Hepatocyte (in vitro differentiated cells): ENCODE results near the gene PTPRU.

ENCODE experiments used
- EZH2phosphoT487 ChIP-seq: fragments of 200-600 bp; sonication (generic); IDR thresholded peaks from one replicate; pipeline ENCODE4 v1.6.1; 2018; ENCODE audit warnings: antibody characterized with exemption, mild to moderate bottlenecking, low read depth, moderate library complexity; ENCODE audit not compliant: unreplicated experiment, severe bottlenecking
- TF ChIP-seq, protein P1 (sequence below): fragments of 200-600 bp; sonication (generic); IDR thresholded peaks from 2 replicates; pipeline ENCODE4 v1.5.1; 2016; ENCODE audit warnings: antibody characterized with exemption, mild to moderate bottlenecking; ENCODE audit not compliant: poor library complexity

GRCh38 chr1:29338908-29339575 lies 102.7 kb downstream of the PTPRU start:
- TF ChIP-seq, protein P1, sequence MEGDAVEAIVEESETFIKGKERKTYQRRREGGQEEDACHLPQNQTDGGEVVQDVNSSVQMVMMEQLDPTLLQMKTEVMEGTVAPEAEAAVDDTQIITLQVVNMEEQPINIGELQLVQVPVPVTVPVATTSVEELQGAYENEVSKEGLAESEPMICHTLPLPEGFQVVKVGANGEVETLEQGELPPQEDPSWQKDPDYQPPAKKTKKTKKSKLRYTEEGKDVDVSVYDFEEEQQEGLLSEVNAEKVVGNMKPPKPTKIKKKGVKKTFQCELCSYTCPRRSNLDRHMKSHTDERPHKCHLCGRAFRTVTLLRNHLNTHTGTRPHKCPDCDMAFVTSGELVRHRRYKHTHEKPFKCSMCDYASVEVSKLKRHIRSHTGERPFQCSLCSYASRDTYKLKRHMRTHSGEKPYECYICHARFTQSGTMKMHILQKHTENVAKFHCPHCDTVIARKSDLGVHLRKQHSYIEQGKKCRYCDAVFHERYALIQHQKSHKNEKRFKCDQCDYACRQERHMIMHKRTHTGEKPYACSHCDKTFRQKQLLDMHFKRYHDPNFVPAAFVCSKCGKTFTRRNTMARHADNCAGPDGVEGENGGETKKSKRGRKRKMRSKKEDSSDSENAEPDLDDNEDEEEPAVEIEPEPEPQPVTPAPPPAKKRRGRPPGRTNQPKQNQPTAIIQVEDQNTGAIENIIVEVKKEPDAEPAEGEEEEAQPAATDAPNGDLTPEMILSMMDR: no peak
- no peak for TF ChIP-seq EZH2phosphoT487
